ENCODE results near the gene NCKAP5. TPM values are rescaled to one million over a fixed set of nuclear protein-coding genes. Genes with fewer than 3 reads are reported as not detected.

Gene NCKAP5
- total RNA-seq, 1 donor from 2014 or later = 8.8 TPM

- Histone ChIP-seq H3K9me3 (no peaks in the 10 kb centered on the region), H3K4me3 (no peak overlapping the region), H3K4me1 (no peaks in the 10 kb centered on the region), H3K36me3 (no peaks in the 10 kb centered on the region), H3K27me3 (no peaks in the 10 kb centered on the region), H3K27ac (no peak overlapping the region)
- intact Hi-C loops (cut with DNase I) = no loop called here
- TF ChIP-seq POLR2AphosphoS5 (IDR thresholded peaks at IDR 0.05; ENCODE audit: insufficient read depth in 1 of 2, low read depth in 1 of 2) (no peak), POLR2A (IDR thresholded peaks at IDR 0.05) (no peak), CTCF (IDR thresholded peaks at IDR 0.05) (no peak)
- no peak for DNase-seq (ENCODE audit: extremely low spot score in 2 of 2)
These were observed 684.0 kb downstream of the NCKAP5 start for GRCh38 chr2:132884292-132884691.

GRCh38 chr2:132883430-132883829 is 684.8 kb downstream of the NCKAP5 start:
- intact Hi-C loops (cut with DNase I) = no loop called here
- Histone ChIP-seq H3K4me3 (no peak overlapping the region), H3K27ac (no peak overlapping the region), H3K9me3 (no peaks in the 10 kb centered on the region), H3K27me3 (no peaks in the 10 kb centered on the region), H3K36me3 (no peaks in the 10 kb centered on the region), H3K4me1 (no peaks in the 10 kb centered on the region)
- DNase-seq (ENCODE audit: extremely low spot score in 2 of 2) = no peak
- TF ChIP-seq POLR2A (IDR thresholded peaks at IDR 0.05) (no peak), POLR2AphosphoS5 (IDR thresholded peaks at IDR 0.05; ENCODE audit: insufficient read depth in 1 of 2, low read depth in 1 of 2) (no peak), CTCF (IDR thresholded peaks at IDR 0.05) (no peak)

GRCh38 chr2:132881546-132881945 is 686.7 kb downstream of the NCKAP5 start:
- DNase-seq (ENCODE audit: extremely low spot score in 2 of 2) = no peak
- no peaks in the 10 kb centered on the region for H3K4me1 ChIP-seq
- no peaks in the 10 kb centered on the region for H3K9me3 ChIP-seq
- no peak overlapping the region for H3K27ac ChIP-seq
- no peaks in the 10 kb centered on the region for H3K27me3 ChIP-seq
- H3K36me3 ChIP-seq = no peaks in the 10 kb centered on the region
- no peak overlapping the region for H3K4me3 ChIP-seq
- TF ChIP-seq POLR2AphosphoS5 (IDR thresholded peaks at IDR 0.05; ENCODE audit: insufficient read depth in 1 of 2, low read depth in 1 of 2) (no peak), POLR2A (IDR thresholded peaks at IDR 0.05) (no peak), CTCF (IDR thresholded peaks at IDR 0.05) (no peak)
- intact Hi-C loops (cut with DNase I) = no loop called here

- Histone ChIP-seq H3K36me3 (no peaks in the 10 kb centered on the region), H3K27ac (no peak overlapping the region), H3K4me1 (no peaks in the 10 kb centered on the region), H3K9me3 (no peaks in the 10 kb centered on the region), H3K27me3 (no peaks in the 10 kb centered on the region), H3K4me3 (no peak overlapping the region)
- intact Hi-C loops (cut with DNase I) = no loop called here
- no peak for TF ChIP-seq CTCF (IDR thresholded peaks at IDR 0.05)
- no peak for TF ChIP-seq POLR2AphosphoS5 (IDR thresholded peaks at IDR 0.05; ENCODE audit: insufficient read depth in 1 of 2, low read depth in 1 of 2)
- no peak for TF ChIP-seq POLR2A (IDR thresholded peaks at IDR 0.05)
- DNase-seq (ENCODE audit: extremely low spot score in 2 of 2) = no peak
These were observed 690.3 kb downstream of the NCKAP5 start for GRCh38 chr2:132877923-132878322.

- TF ChIP-seq POLR2AphosphoS5 (IDR thresholded peaks at IDR 0.05; ENCODE audit: insufficient read depth in 1 of 2, low read depth in 1 of 2) = no peak
- TF ChIP-seq CTCF (IDR thresholded peaks at IDR 0.05) = no peak
- no peak for TF ChIP-seq POLR2A (IDR thresholded peaks at IDR 0.05)
- no peak for DNase-seq (ENCODE audit: extremely low spot score in 2 of 2)
- Histone ChIP-seq H3K4me1 (no peaks in the 10 kb centered on the region), H3K9me3 (no peaks in the 10 kb centered on the region), H3K4me3 (no peak overlapping the region), H3K27ac (no peak overlapping the region), H3K36me3 (no peaks in the 10 kb centered on the region), H3K27me3 (no peaks in the 10 kb centered on the region)
- intact Hi-C loops (cut with DNase I) = no loop called here
These were observed 691.4 kb downstream of the NCKAP5 start for GRCh38 chr2:132876745-132877391.

Measured in vagina (tissue), 2 donors.